ENCODE data around the gene PAM. TPM values are rescaled to one million over a fixed set of nuclear protein-coding genes. Genes with fewer than 3 reads are reported as not detected.
"Not testable (repeated sequence)": the region's sequence is repeated elsewhere in the genome, so short reads cannot be mapped to it uniquely, and the experiment has no call there.

PAM gene
- total and polyA plus RNA-seq, 2 of the 13 experiments (the other 11 are each of a cell fraction or from before 2014, with no cell fraction given), result 20.2 to 79.1 TPM

GRCh38 chr5:102999621-103000020 is 244.5 kb downstream of the PAM start:
- H3K4me2 ChIP-seq (ENCODE audit: low read depth, low read length); POLR2A ChIA-PET; H3K36me3 ChIP-seq (replicated peaks in 1 of 2; ENCODE audit: control insufficient read depth in 1 of 2, insufficient read depth in 2 of 2, low read length in 2 of 2); H2AFZ ChIP-seq (ENCODE audit: low read length); H3K4me1 ChIP-seq (ENCODE audit: insufficient read depth, low read length); H4K20me1 ChIP-seq (ENCODE audit: insufficient read depth, low read length); H3K9ac ChIP-seq (ENCODE audit: insufficient read depth, low read depth, low read length); DNase-seq (ENCODE audit: low spot score); BruUV-seq (replicated peaks); in situ Hi-C loops (cut with HindIII; ENCODE audit: extremely low pct_ligation_motif_present, low pct_unique_long_range_greater_than_20kb); intact Hi-C loops (cut with micrococcal nuclease; ENCODE audit: unreplicated experiment); ATAC-seq; H3K27me3 ChIP-seq (ENCODE audit: control insufficient read depth in 1 of 2, insufficient read depth in 2 of 2, low read length in 2 of 2); CTCF ChIA-PET (ENCODE audit: low intra/inter-chr PET ratio, low total read pairs); H3K4me3 ChIP-seq (replicated peaks in 1 of 3; ENCODE audit: insufficient read depth in 1 of 3, low read depth in 2 of 3, low read length in 3 of 3); FAIRE-seq; H3K27ac ChIP-seq (ENCODE audit: extremely low read length, insufficient read depth, low read length); H3K9me3 ChIP-seq (ENCODE audit: low read length); H3K79me2 ChIP-seq (ENCODE audit: insufficient read depth, low read length): not testable (repeated sequence)
- 45% methylated on average over 1 of the region's 1 CpG for WGBS (ENCODE audit: low lambda C conversion rate)

- H3K27ac ChIP-seq (ENCODE audit: extremely low read length, insufficient read depth, low read length), result no peak overlapping the region
- H2AFZ ChIP-seq (ENCODE audit: low read length), result no peak overlapping the region
- H3K27me3 ChIP-seq (ENCODE audit: control insufficient read depth in 1 of 2, insufficient read depth in 2 of 2, low read length in 2 of 2), result no peaks in the 10 kb centered on the region
- intact Hi-C loops (cut with micrococcal nuclease; ENCODE audit: unreplicated experiment) (no loop called here), in situ Hi-C loops (cut with HindIII; ENCODE audit: extremely low pct_ligation_motif_present, low pct_unique_long_range_greater_than_20kb) (no loop called here)
- BruUV-seq (replicated peaks), result no TSS peak
- no peak overlapping the region for H3K9ac ChIP-seq (ENCODE audit: insufficient read depth, low read depth, low read length)
- H3K4me3 ChIP-seq (replicated peaks in 1 of 3; ENCODE audit: insufficient read depth in 1 of 3, low read depth in 2 of 3, low read length in 3 of 3), result no peak overlapping the region
- TF ChIP-seq PPARG (CRISPR knock-in tag; conservative IDR thresholded peaks at IDR 0.05) (0 out of 2 replicates have a peak, but pooled peaks have one; percentile 24), SP140L (CRISPR knock-in tag; IDR thresholded peaks at IDR 0.05; ENCODE audit: borderline replicate concordance) (no peak)
- CTCF ChIA-PET (ENCODE audit: low intra/inter-chr PET ratio, low total read pairs), result no interaction called here
- DNase-seq (ENCODE audit: low spot score) (peak; percentile 23), FAIRE-seq (no peak), ATAC-seq (no peak)
- H3K36me3 ChIP-seq (replicated peaks in 1 of 2; ENCODE audit: control insufficient read depth in 1 of 2, insufficient read depth in 2 of 2, low read length in 2 of 2), result no peaks in the 10 kb centered on the region
- H3K79me2 ChIP-seq (ENCODE audit: insufficient read depth, low read length), result no peaks in the 10 kb centered on the region
- H3K4me2 ChIP-seq (ENCODE audit: low read depth, low read length), result no peak overlapping the region
- POLR2A ChIA-PET, result no interaction called here
- H4K20me1 ChIP-seq (ENCODE audit: insufficient read depth, low read length), result no peaks in the 10 kb centered on the region
- peaks cover 8% of the 10 kb centered on the region for H3K4me1 ChIP-seq (ENCODE audit: insufficient read depth, low read length)
- no peaks in the 10 kb centered on the region for H3K9me3 ChIP-seq (ENCODE audit: low read length)
These were observed 245.0 kb downstream of the PAM start for GRCh38 chr5:103000089-103000488.

GRCh38 chr5:103003872-103004271 is 248.8 kb downstream of the PAM start:
- Histone ChIP-seq H3K79me2 (ENCODE audit: insufficient read depth, low read length) (no peaks in the 10 kb centered on the region), H4K20me1 (ENCODE audit: insufficient read depth, low read length) (no peaks in the 10 kb centered on the region), H3K27me3 (ENCODE audit: control insufficient read depth in 1 of 2, insufficient read depth in 2 of 2, low read length in 2 of 2) (no peaks in the 10 kb centered on the region), H3K4me1 (ENCODE audit: insufficient read depth, low read length) (peaks cover 8% of the 10 kb centered on the region), H3K36me3 (replicated peaks in 1 of 2; ENCODE audit: control insufficient read depth in 1 of 2, insufficient read depth in 2 of 2, low read length in 2 of 2) (no peaks in the 10 kb centered on the region), H3K4me3 (replicated peaks in 1 of 3; ENCODE audit: insufficient read depth in 1 of 3, low read depth in 2 of 3, low read length in 3 of 3) (no peak overlapping the region), H3K9ac (ENCODE audit: insufficient read depth, low read depth, low read length) (no peak overlapping the region), H3K4me2 (ENCODE audit: low read depth, low read length) (no peak overlapping the region), H2AFZ (ENCODE audit: low read length) (no peak overlapping the region), H3K27ac (ENCODE audit: extremely low read length, insufficient read depth, low read length) (no peak overlapping the region), H3K9me3 (ENCODE audit: low read length) (no peaks in the 10 kb centered on the region)
- no peak for ATAC-seq
- no peak for FAIRE-seq
- no peak for TF ChIP-seq ZNF460 (CRISPR knock-in tag; IDR thresholded peaks at IDR 0.05; ENCODE audit: borderline replicate concordance)
- TF ChIP-seq YEATS2 (CRISPR knock-in tag; IDR thresholded peaks at IDR 0.05; ENCODE audit: borderline replicate concordance), result no peak
- TF ChIP-seq ONECUT2 (CRISPR knock-in tag; IDR thresholded peaks at IDR 0.05), result no peak
- no peak for TF ChIP-seq EZH2 (conservative IDR thresholded peaks at IDR 0.05; ENCODE audit: low read depth, low read length)
- TF ChIP-seq PRMT3 (CRISPR knock-in tag; IDR thresholded peaks at IDR 0.05; ENCODE audit: borderline replicate concordance, low read depth), result no peak
- no peak for TF ChIP-seq SP5 (CRISPR knock-in tag; IDR thresholded peaks at IDR 0.05; ENCODE audit: borderline replicate concordance, low read depth)
- no peak for TF ChIP-seq MED13 (CRISPR knock-in tag; IDR thresholded peaks at IDR 0.05)
- TF ChIP-seq HNRNPUL1 (IDR thresholded peaks at IDR 0.05; ENCODE audit: low read depth, low read length), result no peak
- TF ChIP-seq ZNF841 (CRISPR knock-in tag; IDR thresholded peaks at IDR 0.05; ENCODE audit: borderline replicate concordance), result no peak
- no peak for TF ChIP-seq ZNF124 (CRISPR knock-in tag; IDR thresholded peaks at IDR 0.05)
- TF ChIP-seq GPN1 (CRISPR knock-in tag; IDR thresholded peaks at IDR 0.05; ENCODE audit: borderline replicate concordance), result no peak
- TF ChIP-seq FOXO4 (CRISPR knock-in tag; conservative IDR thresholded peaks at IDR 0.05), result no peak
- BruUV-seq (replicated peaks), result no TSS peak
- ChIA-PET POLR2A (no interaction called here), CTCF (ENCODE audit: low intra/inter-chr PET ratio, low total read pairs) (no interaction called here)
- WGBS (ENCODE audit: low lambda C conversion rate), result 79% methylated on average over 4 of the region's 4 CpGs
- intact Hi-C loops (cut with micrococcal nuclease; ENCODE audit: unreplicated experiment) (no loop called here), in situ Hi-C loops (cut with HindIII; ENCODE audit: extremely low pct_ligation_motif_present, low pct_unique_long_range_greater_than_20kb) (no loop called here)
- no peak for DNase-seq (ENCODE audit: low spot score)
